ENCODE results near the gene ATP5F1D. TPM values are rescaled to one million over a fixed set of nuclear protein-coding genes. Genes with fewer than 3 reads are reported as not detected.
A peak's percentile ranks its signal among the peaks of the same experiment; 100 is the strongest.

Gene ATP5F1D
- total and polyA plus RNA-seq, 12 donors = 491 to 2,879 (median 562) TPM

- H3K4me3 ChIP-seq = peak overlapping the region in 3 of 10 donors; percentile 78 to 98 (median 79)
- TF ChIP-seq CTCF (IDR thresholded peaks at IDR 0.05) = no peak
- peak overlapping the region in 7 of 10 donors; percentile 3 to 100 (median 97) for H3K27ac ChIP-seq
- H3K4me1 ChIP-seq = peaks cover 47 to 74% (median 68%) of the 10 kb centered on the region in 9 donors
- no peaks in the 10 kb centered on the region for H3K9me3 ChIP-seq
- peaks cover 0 to 62% (median 45%) of the 10 kb centered on the region in 9 donors for H3K36me3 ChIP-seq
- H3K27me3 ChIP-seq = no peaks in the 10 kb centered on the region
- ATAC-seq (no peak), DNase-seq (peak in 1 of 2 donors; percentile 23)
- WGBS, 2 donors = 73% methylated on average over 25 of the region's 25 CpGs
- intact Hi-C loops (cut with DNase I) = loop anchor here in 4 of 10 donors (10.0 kb wide), 3 partner anchors 131 to 231 kb away; partner anchors contain the start of genes DAZAP1 (in 3 of the 4) and GAMT (in 3 of the 4)
Observed at GRCh38 chr19:1273263-1274041, 31.9 kb downstream of the ATP5F1D start.

DNA sequence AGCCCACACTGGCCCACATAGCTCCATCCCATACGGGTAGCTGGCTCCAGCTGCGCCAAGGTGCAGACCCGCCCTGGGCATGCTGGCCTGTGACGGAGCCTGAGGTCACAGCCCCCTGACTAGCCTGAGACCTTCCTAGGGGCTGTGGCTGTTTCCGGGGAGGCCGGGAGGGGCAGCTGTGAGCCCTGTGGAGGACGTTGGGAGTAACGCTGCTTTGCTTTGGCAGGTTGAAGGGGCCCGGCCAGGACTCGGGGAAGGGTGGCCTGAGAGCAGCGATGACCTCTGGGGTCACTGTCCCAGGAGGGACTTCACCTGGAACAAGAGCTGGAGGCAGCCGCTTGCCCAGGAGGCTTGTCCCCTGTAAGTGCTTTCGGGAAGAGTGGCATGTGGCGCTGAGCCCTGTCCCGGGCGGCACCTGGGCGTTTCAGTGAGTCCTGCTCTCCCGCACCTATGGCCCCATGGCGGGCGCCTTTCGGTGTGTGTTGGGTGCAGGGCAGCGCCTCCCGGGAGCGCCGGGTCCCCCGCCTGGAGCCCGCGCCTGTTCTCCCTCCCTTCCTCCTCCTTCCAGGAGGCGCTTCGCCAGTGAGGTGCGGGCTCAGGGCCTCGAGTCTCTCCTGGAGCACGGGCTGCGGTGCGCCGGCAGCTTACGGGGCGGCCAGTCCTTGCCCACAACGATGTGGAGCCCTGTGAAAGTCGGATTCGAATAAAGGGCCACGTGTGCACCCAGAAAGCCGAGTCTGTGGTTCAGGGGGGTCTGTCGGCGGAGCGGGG, 32.7 kb downstream of the ATP5F1D start:
- DNase-seq (no peak), ATAC-seq (peak in 1 of 8 donors; percentile 0)
- intact Hi-C loops (cut with DNase I) = loop anchor here in 4 of 10 donors (10.0 kb wide), 3 partner anchors 131 to 231 kb away; partner anchors contain the start of genes DAZAP1 (in 3 of the 4) and GAMT (in 3 of the 4)

DNA sequence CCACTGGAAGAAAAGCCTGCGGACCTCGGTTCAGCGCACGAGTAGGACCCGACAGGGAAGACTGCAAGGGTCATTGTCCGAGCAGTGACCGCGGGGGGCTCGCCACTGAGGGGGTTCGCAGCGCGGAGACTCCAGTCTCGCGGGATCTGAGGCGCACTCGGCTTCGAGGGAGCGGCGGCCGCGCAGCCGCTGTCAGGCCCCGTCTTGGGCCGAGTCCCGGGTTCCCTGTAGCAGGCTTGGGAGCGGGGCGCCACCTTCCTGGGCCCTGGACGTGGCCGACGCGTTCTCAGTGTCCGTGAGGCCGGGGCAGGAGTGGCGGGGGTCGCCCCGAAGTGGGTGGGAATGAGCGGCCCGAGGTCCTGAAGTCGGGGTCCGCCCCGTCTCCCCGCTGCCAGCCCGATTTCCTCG, 33.3 kb downstream of the ATP5F1D start:
- H3K27ac ChIP-seq = peak overlapping the region; percentile 89 to 100 (median 98)
- H3K9me3 ChIP-seq = no peaks in the 10 kb centered on the region
- peak in 4 of 8 donors; percentile 0 to 9 (median 1) for ATAC-seq
- H3K4me3 ChIP-seq = peak overlapping the region; percentile 42 to 91 (median 70)
- H3K36me3 ChIP-seq = peaks cover 0 to 74% (median 53%) of the 10 kb centered on the region in 9 donors
- WGBS, 2 donors = 16 to 26% methylated on average over 41 to 44 of the region's 44 CpGs
- no peaks in the 10 kb centered on the region for H3K27me3 ChIP-seq
- TF ChIP-seq CTCF (IDR thresholded peaks at IDR 0.05) = no peak
- peaks cover 43 to 70% (median 66%) of the 10 kb centered on the region in 9 donors for H3K4me1 ChIP-seq
- intact Hi-C loops (cut with DNase I) = loop anchor here in 6 of 10 donors (5.0 to 10.0 kb wide), 6 partner anchors 107 to 237 kb away; partner anchors contain the start of genes DAZAP1 (in 3 of the 6), GAMT (in 3 of the 6), NDUFS7 (in 2 of the 6) and ADAMTSL5 (in 1 of the 6)
- no peak for DNase-seq

More for the DNA sequence above, 32.7 kb downstream of the ATP5F1D start:
- Histone ChIP-seq H3K36me3 (peaks cover 0 to 70% (median 52%) of the 10 kb centered on the region in 9 donors), H3K4me1 (peaks cover 43 to 69% (median 63%) of the 10 kb centered on the region in 9 donors), H3K27ac (peak overlapping the region in 9 of 10 donors; percentile 89 to 100 (median 98)), H3K4me3 (peak overlapping the region in 9 of 10 donors; percentile 42 to 91 (median 68)), H3K27me3 (no peaks in the 10 kb centered on the region), H3K9me3 (no peaks in the 10 kb centered on the region)
- 72% methylated on average over 46 of the region's 46 CpGs for WGBS, 2 donors
- no peak for TF ChIP-seq CTCF (IDR thresholded peaks at IDR 0.05)
